Endodermal cell (in vitro differentiated cells): ENCODE results near the gene MAS1. TPM values are rescaled to one million over a fixed set of nuclear protein-coding genes. Genes with fewer than 3 reads are reported as not detected.

Experiments used
- DNase-seq: peaks from one replicate; pipeline ENCODE4 v3.0.0-alpha.2; 2017
- H3K27ac ChIP-seq: 2 replicates; pipeline ENCODE4 v1.5.1; 2013; ENCODE audit warnings: mild to moderate bottlenecking, low read depth, low read length, moderate library complexity
- H3K27me3 ChIP-seq: 2 replicates; pipeline ENCODE4 v1.6.1; 2013; ENCODE audit warnings: mild to moderate bottlenecking, low read length, moderate library complexity; ENCODE audit not compliant: insufficient read depth, control insufficient read depth, poor library complexity, severe bottlenecking
- H3K36me3 ChIP-seq: 2 replicates; pipeline ENCODE4 v1.7.0; 2013; ENCODE audit warnings: mild to moderate bottlenecking, low read length, moderate library complexity; ENCODE audit not compliant: control insufficient read depth, insufficient read depth
- H3K4me1 ChIP-seq: one replicate; pipeline ENCODE4 v1.7.0; 2013; ENCODE audit warnings: low read length; ENCODE audit not compliant: control insufficient read depth, insufficient read depth
- H3K4me3 ChIP-seq: 2 replicates; pipeline ENCODE4 v1.5.1; 2013; ENCODE audit warnings: mild to moderate bottlenecking, low read length, moderate library complexity
- H3K9ac ChIP-seq: 2 replicates; pipeline ENCODE4 v1.6.1; 2013; ENCODE audit warnings: mild to moderate bottlenecking, low read length, moderate library complexity; ENCODE audit not compliant: poor library complexity, severe bottlenecking; ENCODE audit errors: extremely low read depth
- H3K9me3 ChIP-seq: 2 replicates; pipeline ENCODE4 v1.6.1; 2013; ENCODE audit warnings: mild to moderate bottlenecking, low read length, moderate library complexity; ENCODE audit not compliant: control insufficient read depth
- H3K27ac Mint-ChIP-seq: 2 replicates; pipeline ENCODE4 v1.8.0; 2020; ENCODE audit warnings: mixed read lengths
- H3K27me3 Mint-ChIP-seq: 2 replicates; pipeline ENCODE4 v1.8.0; 2021; ENCODE audit warnings: mild to moderate bottlenecking, mixed read lengths; ENCODE audit not compliant: insufficient read depth
- H3K36me3 Mint-ChIP-seq: 2 replicates; pipeline ENCODE4 v1.8.0; 2020; ENCODE audit warnings: low read depth, mixed read lengths
- H3K4me1 Mint-ChIP-seq: 2 replicates; pipeline ENCODE4 v1.8.0; 2020; ENCODE audit warnings: mixed read lengths
- H3K4me3 Mint-ChIP-seq: 2 replicates; pipeline ENCODE4 v1.8.0; 2020; ENCODE audit warnings: mild to moderate bottlenecking, moderate library complexity, mixed read lengths
- H3K9me3 Mint-ChIP-seq: 2 replicates; pipeline ENCODE4 v1.8.0; 2020; ENCODE audit warnings: mild to moderate bottlenecking, mixed read lengths
- CTCF ChIP-seq: fragments of 200-600 bp; sonication (generic); conservative IDR thresholded peaks from 2 replicates; pipeline ENCODE4 v1.5.0; 2021; ENCODE audit warnings: antibody characterized with exemption, mild to moderate bottlenecking
- WGBS, 2 experiments: methylation state at CpG; one replicate each; pipeline versions ENCODE4 v1.1.5 to v1.1.7; 2013; ENCODE audit warnings: missing lambda C conversion rate in 2 of 2, mixed read lengths in 1 of 2; ENCODE audit not compliant: insufficient coverage in 1 of 2, insufficient read length in 1 of 2; 5-methylcytosine and 5-hydroxymethylcytosine counted together
- total RNA-seq, 2 donors: library from RNA; stranded (reverse); fragmentation: NEBNext Ultra II Directional in 1 of 2; extraction: Animal tissue kit (Norgen Biotek cat#: 25700) in 1 of 2; gene quantifications; 2 replicates in 1 of 2; 3 replicates in 1 of 2; pipeline ENCODE4 v1.2.1, GENCODE V29; 2021

The MAS1 gene
- total RNA-seq, 2 donors from 2014 or later: not detected

- Mint-ChIP-seq H3K27ac (no peak overlapping the region), H3K9me3 (peaks cover 4% of the 10 kb centered on the region), H3K4me3 (no peak overlapping the region), H3K36me3 (no peaks in the 10 kb centered on the region), H3K27me3 (peaks cover 7% of the 10 kb centered on the region), H3K4me1 (no peaks in the 10 kb centered on the region)
- TF ChIP-seq CTCF: no peak
- 91 to 93% methylated on average over 3 of the region's 3 CpGs for WGBS, 2 experiments
- Histone ChIP-seq H3K36me3 (no peaks in the 10 kb centered on the region), H3K27me3 (peaks cover 5% of the 10 kb centered on the region), H3K27ac (no peak overlapping the region), H3K4me1 (no peaks in the 10 kb centered on the region), H3K9ac (no peak overlapping the region), H3K4me3 (no peak overlapping the region), H3K9me3 (peaks cover 7% of the 10 kb centered on the region)
- no peak for DNase-seq
Observed at GRCh38 chr6:159931112-159931511, 40.3 kb downstream of the MAS1 start.

- Histone ChIP-seq H3K4me1 (peaks cover 5% of the 10 kb centered on the region), H3K27me3 (peaks cover 5% of the 10 kb centered on the region), H3K9ac (no peak overlapping the region), H3K4me3 (no peak overlapping the region), H3K36me3 (no peaks in the 10 kb centered on the region), H3K27ac (no peak overlapping the region), H3K9me3 (peaks cover 7% of the 10 kb centered on the region)
- DNase-seq: no peak
- no peak for TF ChIP-seq CTCF
- peaks cover 4% of the 10 kb centered on the region for H3K9me3 Mint-ChIP-seq
- no peaks in the 10 kb centered on the region for H3K4me1 Mint-ChIP-seq
- H3K27ac Mint-ChIP-seq: no peak overlapping the region
- 85% methylated on average over 4 of the region's 4 CpGs for WGBS, 2 experiments
- H3K27me3 Mint-ChIP-seq: peaks cover 7% of the 10 kb centered on the region
- H3K4me3 Mint-ChIP-seq: no peak overlapping the region
- H3K36me3 Mint-ChIP-seq: no peaks in the 10 kb centered on the region
Observed at GRCh38 chr6:159931846-159932245, 41.1 kb downstream of the MAS1 start.

- H3K36me3 Mint-ChIP-seq: no peaks in the 10 kb centered on the region
- H3K27ac Mint-ChIP-seq: no peak overlapping the region
- DNase-seq: no peak
- Histone ChIP-seq H3K9me3 (peaks cover 7% of the 10 kb centered on the region), H3K4me1 (peaks cover 5% of the 10 kb centered on the region), H3K27ac (no peak overlapping the region), H3K36me3 (no peaks in the 10 kb centered on the region), H3K4me3 (no peak overlapping the region), H3K27me3 (peaks cover 5% of the 10 kb centered on the region), H3K9ac (no peak overlapping the region)
- H3K4me1 Mint-ChIP-seq: no peaks in the 10 kb centered on the region
- WGBS, 2 experiments: 89 to 100% methylated on average over 1 of the region's 1 CpG
- H3K4me3 Mint-ChIP-seq: no peak overlapping the region
- no peak for TF ChIP-seq CTCF
- H3K27me3 Mint-ChIP-seq: peaks cover 7% of the 10 kb centered on the region
- peaks cover 4% of the 10 kb centered on the region for H3K9me3 Mint-ChIP-seq
Observed at GRCh38 chr6:159933077-159933476, 42.3 kb downstream of the MAS1 start.
